ENCODE data around the gene SND1.

DNA sequence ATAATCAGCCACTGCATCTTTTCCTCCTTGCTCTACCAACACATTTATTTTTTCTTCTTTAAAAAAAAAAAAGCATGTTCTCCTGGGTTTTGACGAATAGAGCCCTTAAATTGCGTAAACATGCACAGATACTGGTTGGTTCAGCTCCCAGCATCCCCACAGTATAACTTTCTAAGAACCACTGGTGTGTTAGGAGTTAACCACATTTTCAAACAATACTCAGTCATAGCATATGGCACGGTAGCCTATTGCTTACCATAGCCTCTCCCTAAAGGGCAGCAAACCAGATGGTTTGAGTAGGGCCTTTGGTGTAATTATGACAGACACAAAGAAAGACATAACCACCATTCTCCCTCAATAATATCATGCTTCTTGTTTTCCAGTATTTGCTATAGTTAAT is 234.3 kb downstream of the SND1 start:
- TF ChIP-seq CTCF (IDR thresholded peaks at IDR 0.05; ENCODE audit: insufficient read depth, low read length, poor library complexity, severe bottlenecking) (no peak), EZH2phosphoT487 (conservative IDR thresholded peaks at IDR 0.05; ENCODE audit: low read length) (no peak)

Data from SU-DHL-6 (cell line).